ENCODE measurements around the gene IBSP.
A peak's percentile ranks its signal among the peaks of the same experiment; 100 is the strongest.

The IBSP gene

DNA sequence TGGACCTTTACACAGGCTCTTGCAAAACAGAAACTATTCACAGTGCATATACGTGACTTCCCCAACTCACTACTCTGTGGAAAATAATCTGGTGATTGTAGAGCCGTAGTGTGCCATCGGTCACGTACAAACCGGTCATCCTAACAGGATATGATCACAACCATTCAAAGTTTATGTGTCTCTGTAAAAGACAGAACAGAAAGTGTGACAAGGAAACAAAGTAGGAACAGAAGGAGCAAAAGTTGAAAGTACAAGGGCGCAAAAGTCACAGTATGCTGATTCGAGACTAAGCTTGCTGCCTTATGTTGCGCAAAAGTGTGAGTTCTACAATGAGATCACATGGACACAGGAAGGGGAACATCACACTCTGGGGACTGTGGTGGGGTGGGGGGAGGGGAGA is 52.0 kb downstream of the IBSP start:
- H3K9me3 ChIP-seq (ENCODE audit: insufficient read depth, low read length): no peaks in the 10 kb centered on the region
- H3K27ac ChIP-seq (ENCODE audit: low read depth, low read length): no peak overlapping the region
- TF ChIP-seq EZH2phosphoT487 (conservative IDR thresholded peaks at IDR 0.05; ENCODE audit: low read length): no peak
- TF ChIP-seq, protein P1, sequence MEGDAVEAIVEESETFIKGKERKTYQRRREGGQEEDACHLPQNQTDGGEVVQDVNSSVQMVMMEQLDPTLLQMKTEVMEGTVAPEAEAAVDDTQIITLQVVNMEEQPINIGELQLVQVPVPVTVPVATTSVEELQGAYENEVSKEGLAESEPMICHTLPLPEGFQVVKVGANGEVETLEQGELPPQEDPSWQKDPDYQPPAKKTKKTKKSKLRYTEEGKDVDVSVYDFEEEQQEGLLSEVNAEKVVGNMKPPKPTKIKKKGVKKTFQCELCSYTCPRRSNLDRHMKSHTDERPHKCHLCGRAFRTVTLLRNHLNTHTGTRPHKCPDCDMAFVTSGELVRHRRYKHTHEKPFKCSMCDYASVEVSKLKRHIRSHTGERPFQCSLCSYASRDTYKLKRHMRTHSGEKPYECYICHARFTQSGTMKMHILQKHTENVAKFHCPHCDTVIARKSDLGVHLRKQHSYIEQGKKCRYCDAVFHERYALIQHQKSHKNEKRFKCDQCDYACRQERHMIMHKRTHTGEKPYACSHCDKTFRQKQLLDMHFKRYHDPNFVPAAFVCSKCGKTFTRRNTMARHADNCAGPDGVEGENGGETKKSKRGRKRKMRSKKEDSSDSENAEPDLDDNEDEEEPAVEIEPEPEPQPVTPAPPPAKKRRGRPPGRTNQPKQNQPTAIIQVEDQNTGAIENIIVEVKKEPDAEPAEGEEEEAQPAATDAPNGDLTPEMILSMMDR (IDR thresholded peaks at IDR 0.05; ENCODE audit: insufficient read depth, low read length, poor library complexity, severe bottlenecking): no peak
- H3K79me2 ChIP-seq (ENCODE audit: insufficient read depth, low read length): no peaks in the 10 kb centered on the region
- H3K9me2 ChIP-seq (replicated peaks; ENCODE audit: insufficient read depth, low read length): no peaks in the 10 kb centered on the region
- no peaks in the 10 kb centered on the region for H4K20me1 ChIP-seq (ENCODE audit: low read depth, low read length)
- H3K36me3 ChIP-seq (ENCODE audit: low read length): no peaks in the 10 kb centered on the region
- no peak overlapping the region for H3K4me2 ChIP-seq (ENCODE audit: low read depth, low read length, poor library complexity, severe bottlenecking)
- H3F3A ChIP-seq (ENCODE audit: insufficient read depth): no peaks in the 10 kb centered on the region
- H2AFZ ChIP-seq (ENCODE audit: low read depth, low read length, severe bottlenecking): no peak overlapping the region
- no peak overlapping the region for H3K4me3 ChIP-seq (ENCODE audit: insufficient read depth, low read length, poor library complexity, severe bottlenecking)
- H3K9ac ChIP-seq (ENCODE audit: low read length): no peak overlapping the region
- H3K27me3 ChIP-seq (ENCODE audit: low read length): no peaks in the 10 kb centered on the region

DNA sequence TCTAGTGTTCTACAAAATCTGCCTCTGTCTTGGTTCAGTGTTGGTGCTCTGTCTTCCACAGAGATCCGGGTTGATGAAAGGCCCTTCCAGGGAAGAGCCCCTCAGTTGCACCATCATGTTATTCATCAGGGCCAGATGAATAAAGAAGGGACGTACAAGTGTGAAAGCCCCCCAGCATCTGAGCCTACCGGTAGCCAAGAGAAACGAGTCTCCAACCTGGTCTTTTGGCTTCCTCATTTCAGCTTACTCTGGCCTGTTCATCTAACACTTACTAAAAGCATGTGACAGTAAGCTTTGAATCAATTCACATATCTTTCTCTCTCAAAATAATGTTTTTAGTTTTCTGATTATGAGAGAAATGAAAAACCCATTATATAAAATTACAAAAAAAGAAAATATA is 52.6 kb downstream of the IBSP start:
- H3K4me3 ChIP-seq (ENCODE audit: insufficient read depth, low read length, poor library complexity, severe bottlenecking): no peak overlapping the region
- H3K36me3 ChIP-seq (ENCODE audit: low read length): no peaks in the 10 kb centered on the region
- H3K4me2 ChIP-seq (ENCODE audit: low read depth, low read length, poor library complexity, severe bottlenecking): no peak overlapping the region
- TF ChIP-seq EZH2phosphoT487 (conservative IDR thresholded peaks at IDR 0.05; ENCODE audit: low read length): no peak
- TF ChIP-seq, protein P1 (IDR thresholded peaks at IDR 0.05; ENCODE audit: insufficient read depth, low read length, poor library complexity, severe bottlenecking): no peak
- H3F3A ChIP-seq (ENCODE audit: insufficient read depth): no peaks in the 10 kb centered on the region
- H3K27ac ChIP-seq (ENCODE audit: low read depth, low read length): no peak overlapping the region
- H3K79me2 ChIP-seq (ENCODE audit: insufficient read depth, low read length): no peaks in the 10 kb centered on the region
- no peaks in the 10 kb centered on the region for H3K9me3 ChIP-seq (ENCODE audit: insufficient read depth, low read length)
- H3K27me3 ChIP-seq (ENCODE audit: low read length): no peaks in the 10 kb centered on the region
- no peaks in the 10 kb centered on the region for H3K9me2 ChIP-seq (replicated peaks; ENCODE audit: insufficient read depth, low read length)
- H2AFZ ChIP-seq (ENCODE audit: low read depth, low read length, severe bottlenecking): no peak overlapping the region
- H3K9ac ChIP-seq (ENCODE audit: low read length): no peak overlapping the region
- no peaks in the 10 kb centered on the region for H4K20me1 ChIP-seq (ENCODE audit: low read depth, low read length)

DNA sequence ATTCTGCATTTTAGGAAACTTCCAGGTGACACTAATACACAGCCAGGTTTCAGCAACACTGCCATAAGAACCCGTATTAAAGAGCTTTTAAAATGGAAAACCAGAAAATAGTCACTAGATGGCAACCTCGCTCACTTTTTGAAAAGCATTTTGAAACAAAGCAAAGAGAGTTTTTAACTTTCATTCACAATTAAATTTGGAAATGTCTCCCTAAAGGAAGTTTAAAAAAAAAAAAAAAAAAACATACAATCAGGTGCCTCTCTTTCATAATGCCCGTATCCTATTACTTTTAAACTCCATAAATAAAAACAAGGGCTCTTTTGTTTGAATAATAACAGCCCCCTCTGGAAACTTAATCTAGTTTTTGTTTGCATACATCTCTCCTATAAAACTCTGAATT is 53.8 kb downstream of the IBSP start:
- H3K9me2 ChIP-seq (replicated peaks; ENCODE audit: insufficient read depth, low read length): no peaks in the 10 kb centered on the region
- H3K27me3 ChIP-seq (ENCODE audit: low read length): no peaks in the 10 kb centered on the region
- no peak overlapping the region for H3K4me3 ChIP-seq (ENCODE audit: insufficient read depth, low read length, poor library complexity, severe bottlenecking)
- no peaks in the 10 kb centered on the region for H4K20me1 ChIP-seq (ENCODE audit: low read depth, low read length)
- no peak overlapping the region for H3K27ac ChIP-seq (ENCODE audit: low read depth, low read length)
- H3F3A ChIP-seq (ENCODE audit: insufficient read depth): no peaks in the 10 kb centered on the region
- TF ChIP-seq EZH2phosphoT487 (conservative IDR thresholded peaks at IDR 0.05; ENCODE audit: low read length): no peak
- TF ChIP-seq, protein P1 (IDR thresholded peaks at IDR 0.05; ENCODE audit: insufficient read depth, low read length, poor library complexity, severe bottlenecking): peak; percentile 26
- no peaks in the 10 kb centered on the region for H3K79me2 ChIP-seq (ENCODE audit: insufficient read depth, low read length)
- no peaks in the 10 kb centered on the region for H3K36me3 ChIP-seq (ENCODE audit: low read length)
- H3K9ac ChIP-seq (ENCODE audit: low read length): no peak overlapping the region
- H3K9me3 ChIP-seq (ENCODE audit: insufficient read depth, low read length): no peaks in the 10 kb centered on the region
- no peak overlapping the region for H3K4me2 ChIP-seq (ENCODE audit: low read depth, low read length, poor library complexity, severe bottlenecking)
- H2AFZ ChIP-seq (ENCODE audit: low read depth, low read length, severe bottlenecking): no peak overlapping the region

All from SU-DHL-6 (cell line).